GM19025 (cell line): ENCODE data around the gene IMMP2L.

ENCODE experiments used
- ATAC-seq: cut with Tn5 transposase; IDR thresholded peaks from one replicate; pipeline ENCODE4 v1.9.1; 2021; ENCODE audit warnings: mild to moderate bottlenecking, low read depth, moderate library complexity; ENCODE audit not compliant: unreplicated experiment

IMMP2L gene

GRCh38 chr7:110918949-110919548 is 643.2 kb downstream of the IMMP2L start:
- ATAC-seq, result peak; percentile 74

- ATAC-seq, result no peak
These were observed 648.0 kb downstream of the IMMP2L start for GRCh38 chr7:110914263-110914662.

- no peak for ATAC-seq
These were observed 650.7 kb downstream of the IMMP2L start for GRCh38 chr7:110911632-110912031.

- ATAC-seq, result no peak
These were observed 653.2 kb downstream of the IMMP2L start for GRCh38 chr7:110909117-110909516.

- ATAC-seq, result no peak
These were observed 656.3 kb downstream of the IMMP2L start for GRCh38 chr7:110905773-110906566.

- no peak for ATAC-seq
These were observed 663.8 kb downstream of the IMMP2L start for GRCh38 chr7:110898516-110898915.

GRCh38 chr7:110897538-110897937 is 664.8 kb downstream of the IMMP2L start:
- ATAC-seq, result no peak

- no peak for ATAC-seq
These were observed 668.2 kb downstream of the IMMP2L start for GRCh38 chr7:110894111-110894510.

- ATAC-seq, result no peak
These were observed 671.1 kb downstream of the IMMP2L start for GRCh38 chr7:110891197-110891596.

- ATAC-seq, result no peak
These were observed 672.2 kb downstream of the IMMP2L start for GRCh38 chr7:110890101-110890500.

- ATAC-seq, result no peak
These were observed 673.0 kb downstream of the IMMP2L start for GRCh38 chr7:110889335-110889734.

GRCh38 chr7:110888641-110889040 is 673.7 kb downstream of the IMMP2L start:
- no peak for ATAC-seq

- no peak for ATAC-seq
These were observed 676.8 kb downstream of the IMMP2L start for GRCh38 chr7:110885474-110885873.

GRCh38 chr7:110881721-110882120 is 680.6 kb downstream of the IMMP2L start:
- no peak for ATAC-seq

GRCh38 chr7:110880971-110881370 is 681.3 kb downstream of the IMMP2L start:
- no peak for ATAC-seq

- ATAC-seq, result no peak
These were observed 685.3 kb downstream of the IMMP2L start for GRCh38 chr7:110877016-110877415.

- no peak for ATAC-seq
These were observed 686.9 kb downstream of the IMMP2L start for GRCh38 chr7:110875346-110875745.

- ATAC-seq, result no peak
These were observed 690.4 kb downstream of the IMMP2L start for GRCh38 chr7:110871856-110872255.

GRCh38 chr7:110870926-110871325 is 691.4 kb downstream of the IMMP2L start:
- ATAC-seq, result no peak

- ATAC-seq, result no peak
These were observed 693.8 kb downstream of the IMMP2L start for GRCh38 chr7:110868458-110868857.

GRCh38 chr7:110867771-110868170 is 694.5 kb downstream of the IMMP2L start:
- ATAC-seq, result no peak

- ATAC-seq, result no peak
These were observed 699.0 kb downstream of the IMMP2L start for GRCh38 chr7:110863258-110863657.
